ENCODE measurements around the gene LRBA. TPM values are rescaled to one million over a fixed set of nuclear protein-coding genes. Genes with fewer than 3 reads are reported as not detected.

LRBA gene
- total RNA-seq, 6 experiments from 2014 or later = 13.6 to 17.6 (median 15.0) TPM

DNA sequence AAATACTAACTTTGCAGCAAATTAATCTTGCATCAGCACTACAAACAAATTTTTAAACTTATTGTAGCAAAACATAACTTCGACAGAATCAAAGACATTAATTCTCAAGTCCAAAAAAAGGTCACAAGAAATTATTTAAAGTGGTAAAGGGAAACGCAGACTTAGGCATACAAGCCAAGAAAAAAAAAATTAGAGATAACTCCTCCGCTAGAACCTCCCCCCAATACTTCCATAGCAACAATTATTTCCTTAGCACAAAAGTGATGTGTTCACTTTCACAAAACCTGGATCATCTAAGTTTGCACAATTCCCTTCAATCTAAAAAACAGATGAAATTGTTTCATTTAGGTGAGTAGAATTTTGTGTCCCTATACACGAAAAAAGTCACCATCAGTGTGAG, 1.1 kb downstream of the LRBA start:
- peaks cover 1% of the 10 kb centered on the region; the same call in 1 of the 2 replicates for H3K27me3 Mint-ChIP-seq (ENCODE audit: insufficient read depth)
- H3K27ac Mint-ChIP-seq = peak overlapping the region; percentile 81
- no peak for DNase-seq
- H3K4me3 Mint-ChIP-seq = peak overlapping the region; percentile 99
- H3K4me1 Mint-ChIP-seq (ENCODE audit: low read depth) = peaks cover 26% of the 10 kb centered on the region
- no peaks in the 10 kb centered on the region for H3K36me3 Mint-ChIP-seq (ENCODE audit: low read depth)
- no peaks in the 10 kb centered on the region for H3K9me3 Mint-ChIP-seq
- TF ChIP-seq, protein P1, sequence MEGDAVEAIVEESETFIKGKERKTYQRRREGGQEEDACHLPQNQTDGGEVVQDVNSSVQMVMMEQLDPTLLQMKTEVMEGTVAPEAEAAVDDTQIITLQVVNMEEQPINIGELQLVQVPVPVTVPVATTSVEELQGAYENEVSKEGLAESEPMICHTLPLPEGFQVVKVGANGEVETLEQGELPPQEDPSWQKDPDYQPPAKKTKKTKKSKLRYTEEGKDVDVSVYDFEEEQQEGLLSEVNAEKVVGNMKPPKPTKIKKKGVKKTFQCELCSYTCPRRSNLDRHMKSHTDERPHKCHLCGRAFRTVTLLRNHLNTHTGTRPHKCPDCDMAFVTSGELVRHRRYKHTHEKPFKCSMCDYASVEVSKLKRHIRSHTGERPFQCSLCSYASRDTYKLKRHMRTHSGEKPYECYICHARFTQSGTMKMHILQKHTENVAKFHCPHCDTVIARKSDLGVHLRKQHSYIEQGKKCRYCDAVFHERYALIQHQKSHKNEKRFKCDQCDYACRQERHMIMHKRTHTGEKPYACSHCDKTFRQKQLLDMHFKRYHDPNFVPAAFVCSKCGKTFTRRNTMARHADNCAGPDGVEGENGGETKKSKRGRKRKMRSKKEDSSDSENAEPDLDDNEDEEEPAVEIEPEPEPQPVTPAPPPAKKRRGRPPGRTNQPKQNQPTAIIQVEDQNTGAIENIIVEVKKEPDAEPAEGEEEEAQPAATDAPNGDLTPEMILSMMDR (IDR thresholded peaks at IDR 0.05) = no peak

DNA sequence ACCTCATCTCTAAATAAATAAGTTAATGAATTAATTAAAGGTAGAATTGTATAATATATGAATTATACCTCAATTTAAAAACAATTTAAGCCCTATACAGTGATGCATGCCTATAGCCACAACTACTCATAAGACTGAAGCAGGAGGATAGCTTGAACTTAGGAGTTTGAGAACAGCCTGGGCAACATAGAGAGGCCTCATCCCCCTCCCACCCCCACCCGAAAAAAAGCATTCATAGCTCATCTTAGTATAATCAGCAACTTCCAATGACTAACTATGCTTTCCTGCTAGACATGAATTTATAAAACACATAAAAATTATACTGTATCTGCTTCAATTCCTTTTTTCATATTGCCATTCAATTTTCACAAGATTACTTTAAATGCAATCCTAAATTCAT, 1.6 kb downstream of the LRBA start:
- Mint-ChIP-seq H3K4me1 (ENCODE audit: low read depth) (peaks cover 26% of the 10 kb centered on the region), H3K36me3 (ENCODE audit: low read depth) (no peaks in the 10 kb centered on the region), H3K27me3 (ENCODE audit: insufficient read depth) (peaks cover 1% of the 10 kb centered on the region; the same call in 1 of the 2 replicates), H3K27ac (no peak overlapping the region), H3K4me3 (peak overlapping the region; percentile 99), H3K9me3 (no peaks in the 10 kb centered on the region)
- TF ChIP-seq, protein P1 (IDR thresholded peaks at IDR 0.05) = no peak
- no peak for DNase-seq

DNA sequence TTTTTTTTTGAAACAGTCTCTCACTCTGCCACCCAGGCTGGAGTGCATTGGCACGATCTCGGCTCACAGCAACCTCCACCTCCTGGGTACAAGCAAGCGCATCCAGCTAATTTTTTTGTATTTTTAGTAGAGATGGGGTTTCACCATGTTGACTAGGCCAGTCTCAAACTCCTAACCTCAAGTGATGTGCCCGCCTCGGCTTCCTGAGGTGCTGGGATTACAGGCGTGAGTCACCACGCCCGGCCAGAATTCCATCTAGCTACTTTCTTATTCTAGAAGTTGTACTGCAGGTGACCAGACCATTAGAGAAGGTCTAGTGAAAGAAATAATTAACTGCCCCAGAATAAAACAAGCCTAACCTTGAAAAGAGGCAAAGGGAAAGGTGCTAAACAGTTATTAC, 2.3 kb downstream of the LRBA start:
- TF ChIP-seq, protein P1 (IDR thresholded peaks at IDR 0.05) = no peak
- peaks cover 1% of the 10 kb centered on the region; the same call in 1 of the 2 replicates for H3K27me3 Mint-ChIP-seq (ENCODE audit: insufficient read depth)
- H3K4me3 Mint-ChIP-seq = peak overlapping the region; percentile 54
- no peaks in the 10 kb centered on the region for H3K36me3 Mint-ChIP-seq (ENCODE audit: low read depth)
- H3K9me3 Mint-ChIP-seq = no peaks in the 10 kb centered on the region
- no peak for DNase-seq
- H3K4me1 Mint-ChIP-seq (ENCODE audit: low read depth) = peaks cover 28% of the 10 kb centered on the region
- no peak overlapping the region for H3K27ac Mint-ChIP-seq

DNA sequence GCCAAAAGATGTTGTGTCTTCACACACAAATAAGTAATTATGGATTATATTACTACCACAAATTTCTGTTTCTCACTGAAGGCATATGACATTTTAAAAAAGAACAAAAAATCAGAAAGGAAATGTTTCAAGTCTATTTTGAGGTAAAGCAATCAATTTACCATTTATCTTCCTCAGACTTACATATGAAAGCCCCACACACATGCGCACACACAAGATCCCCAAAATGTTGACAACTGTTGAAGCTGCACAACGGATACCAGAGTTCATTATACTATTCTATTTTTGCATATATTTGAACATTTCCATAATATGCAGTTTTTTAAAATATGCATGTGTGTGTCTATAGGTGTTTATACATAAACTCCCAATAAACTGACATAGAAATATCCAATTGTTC, 2.7 kb downstream of the LRBA start:
- Mint-ChIP-seq H3K9me3 (no peaks in the 10 kb centered on the region), H3K27me3 (ENCODE audit: insufficient read depth) (peaks cover 1% of the 10 kb centered on the region; the same call in 1 of the 2 replicates), H3K27ac (no peak overlapping the region), H3K4me1 (ENCODE audit: low read depth) (peaks cover 32% of the 10 kb centered on the region), H3K4me3 (no peak overlapping the region), H3K36me3 (ENCODE audit: low read depth) (no peaks in the 10 kb centered on the region)
- TF ChIP-seq, protein P1 (IDR thresholded peaks at IDR 0.05) = no peak
- no peak for DNase-seq

DNA sequence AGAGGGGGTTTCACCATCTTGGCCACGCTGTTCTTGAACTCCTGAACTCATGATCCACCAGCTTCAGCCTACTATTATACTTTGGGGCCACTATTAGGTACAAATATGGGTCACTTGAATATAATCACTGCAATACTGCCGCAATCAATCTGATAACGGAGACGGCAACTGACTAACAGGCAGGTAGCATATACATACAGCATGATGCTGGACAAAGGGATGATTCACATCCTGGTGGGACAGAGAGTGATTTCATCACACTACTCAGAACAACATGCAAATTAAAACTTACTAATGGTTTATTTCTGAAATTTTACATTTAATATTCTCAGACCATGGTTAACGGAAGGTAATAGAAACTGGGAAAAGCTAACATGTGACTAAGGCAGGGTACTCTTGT, 10.9 kb downstream of the LRBA start:
- TF ChIP-seq, protein P1 (IDR thresholded peaks at IDR 0.05) = no peak
- Mint-ChIP-seq H3K9me3 (no peaks in the 10 kb centered on the region), H3K36me3 (ENCODE audit: low read depth) (no peaks in the 10 kb centered on the region), H3K27me3 (ENCODE audit: insufficient read depth) (no peaks in the 10 kb centered on the region), H3K4me3 (no peak overlapping the region), H3K27ac (no peak overlapping the region), H3K4me1 (ENCODE audit: low read depth) (peaks cover 17% of the 10 kb centered on the region)
- peak; percentile 33 for DNase-seq

All from HFFc6 (cell line).